ENCODE data around the gene PLEKHO2.

Gene PLEKHO2

DNA sequence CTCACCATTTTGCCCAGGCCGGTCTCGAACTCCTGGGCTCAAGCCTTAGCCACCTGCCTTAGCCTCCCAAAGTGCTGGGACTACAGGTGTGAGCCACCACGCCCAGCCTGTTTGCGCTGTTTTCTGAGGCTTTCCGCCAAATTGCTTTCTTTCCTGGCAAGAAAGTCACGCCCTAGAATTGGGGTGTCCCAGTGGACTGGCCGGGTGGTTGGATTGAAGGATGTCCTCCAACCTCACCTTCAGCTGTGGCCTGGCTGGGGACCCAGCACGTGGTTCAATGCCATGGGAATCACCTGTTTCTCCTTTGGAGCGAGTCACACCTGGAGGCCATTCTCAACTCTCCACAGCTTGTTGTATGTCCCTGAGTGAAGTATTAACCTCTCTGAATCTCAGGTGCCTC lies 64.2 kb downstream of the PLEKHO2 start:
- H3K4me2 ChIP-seq (ENCODE audit: low read length), result peak overlapping the region; percentile 91
- peak overlapping the region; percentile 74; the same call in 1 of the 2 replicates for H3K4me3 ChIP-seq (ENCODE audit: low read length)
- H2AFZ ChIP-seq (ENCODE audit: low read depth, low read length), result peak overlapping the region; percentile 90; the same call in 1 of the 2 replicates
- no peaks in the 10 kb centered on the region for H4K20me1 ChIP-seq (ENCODE audit: insufficient read depth, low read length)
- H3K4me1 ChIP-seq (ENCODE audit: low read length), result peaks cover 27% of the 10 kb centered on the region
- peaks cover 9% of the 10 kb centered on the region; the same call in 1 of the 2 replicates for H3K9me3 ChIP-seq (ENCODE audit: insufficient read depth, low read length)
- no peaks in the 10 kb centered on the region for H3K79me2 ChIP-seq (ENCODE audit: low read length)
- H3K27me3 ChIP-seq (ENCODE audit: low read depth, low read length), result no peaks in the 10 kb centered on the region
- no peak overlapping the region for H3K27ac ChIP-seq (ENCODE audit: low read length)
- no peak for TF ChIP-seq EZH2phosphoT487 (IDR thresholded peaks at IDR 0.05; ENCODE audit: low read depth)
- TF ChIP-seq, protein P1, sequence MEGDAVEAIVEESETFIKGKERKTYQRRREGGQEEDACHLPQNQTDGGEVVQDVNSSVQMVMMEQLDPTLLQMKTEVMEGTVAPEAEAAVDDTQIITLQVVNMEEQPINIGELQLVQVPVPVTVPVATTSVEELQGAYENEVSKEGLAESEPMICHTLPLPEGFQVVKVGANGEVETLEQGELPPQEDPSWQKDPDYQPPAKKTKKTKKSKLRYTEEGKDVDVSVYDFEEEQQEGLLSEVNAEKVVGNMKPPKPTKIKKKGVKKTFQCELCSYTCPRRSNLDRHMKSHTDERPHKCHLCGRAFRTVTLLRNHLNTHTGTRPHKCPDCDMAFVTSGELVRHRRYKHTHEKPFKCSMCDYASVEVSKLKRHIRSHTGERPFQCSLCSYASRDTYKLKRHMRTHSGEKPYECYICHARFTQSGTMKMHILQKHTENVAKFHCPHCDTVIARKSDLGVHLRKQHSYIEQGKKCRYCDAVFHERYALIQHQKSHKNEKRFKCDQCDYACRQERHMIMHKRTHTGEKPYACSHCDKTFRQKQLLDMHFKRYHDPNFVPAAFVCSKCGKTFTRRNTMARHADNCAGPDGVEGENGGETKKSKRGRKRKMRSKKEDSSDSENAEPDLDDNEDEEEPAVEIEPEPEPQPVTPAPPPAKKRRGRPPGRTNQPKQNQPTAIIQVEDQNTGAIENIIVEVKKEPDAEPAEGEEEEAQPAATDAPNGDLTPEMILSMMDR (IDR thresholded peaks at IDR 0.05; ENCODE audit: low read depth, low read length), result no peak
- H3K9ac ChIP-seq (ENCODE audit: low read length), result no peak overlapping the region
- H3K36me3 ChIP-seq (replicated peaks; ENCODE audit: low read depth, low read length), result peaks cover 6% of the 10 kb centered on the region

DNA sequence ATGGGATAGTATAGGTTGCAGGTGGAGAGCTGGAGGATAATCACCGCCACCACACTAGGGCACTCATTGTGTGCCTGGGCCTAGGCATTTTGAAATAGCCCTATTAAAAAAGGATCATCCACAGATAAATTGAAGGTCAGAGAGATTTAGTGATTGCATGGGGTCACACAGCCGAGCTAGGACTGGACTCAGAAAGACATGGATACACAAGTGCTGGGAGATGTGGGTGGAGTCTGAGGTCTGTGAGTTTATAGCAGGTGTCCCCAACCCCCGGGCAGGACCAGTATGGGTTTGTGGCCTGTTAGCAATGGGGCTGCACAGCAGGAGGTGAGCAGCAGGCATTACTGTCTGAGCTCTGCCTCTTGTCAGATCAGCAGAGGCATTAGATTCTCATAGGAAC lies 64.7 kb downstream of the PLEKHO2 start:
- Histone ChIP-seq H3K4me2 (ENCODE audit: low read length) (no peak overlapping the region), H3K27me3 (ENCODE audit: low read depth, low read length) (no peaks in the 10 kb centered on the region)
- no peak for TF ChIP-seq EZH2phosphoT487 (IDR thresholded peaks at IDR 0.05; ENCODE audit: low read depth)
- TF ChIP-seq, protein P1 (IDR thresholded peaks at IDR 0.05; ENCODE audit: low read depth, low read length), result no peak

DNA sequence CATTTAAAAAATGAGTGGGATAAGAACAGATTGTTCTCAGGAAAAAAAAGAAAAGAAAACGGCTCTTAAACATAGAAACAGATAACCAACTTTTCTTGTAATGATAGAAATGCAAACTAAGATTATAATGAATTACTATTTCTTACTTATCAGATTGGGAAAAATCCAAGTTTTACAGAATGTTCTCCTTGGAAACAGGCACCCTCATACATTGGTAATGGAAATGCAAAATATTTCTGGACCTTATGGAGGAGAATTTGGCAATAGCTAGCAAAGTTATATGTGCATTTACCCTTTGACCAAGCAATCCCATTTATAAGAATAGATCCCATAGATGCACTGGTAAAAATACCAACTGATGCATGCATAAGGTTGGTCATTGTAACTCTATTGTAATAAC lies 66.3 kb downstream of the PLEKHO2 start:
- TF ChIP-seq, protein P1 (IDR thresholded peaks at IDR 0.05; ENCODE audit: low read depth, low read length), result no peak
- no peak for TF ChIP-seq EZH2phosphoT487 (IDR thresholded peaks at IDR 0.05; ENCODE audit: low read depth)

More for the DNA sequence above, 64.7 kb downstream of the PLEKHO2 start:
- Histone ChIP-seq H2AFZ (ENCODE audit: low read depth, low read length) (no peak overlapping the region), H3K4me3 (ENCODE audit: low read length) (no peak overlapping the region), H4K20me1 (ENCODE audit: insufficient read depth, low read length) (no peaks in the 10 kb centered on the region), H3K4me1 (ENCODE audit: low read length) (peaks cover 27% of the 10 kb centered on the region), H3K36me3 (replicated peaks; ENCODE audit: low read depth, low read length) (peaks cover 4% of the 10 kb centered on the region), H3K27ac (ENCODE audit: low read length) (no peak overlapping the region), H3K9ac (ENCODE audit: low read length) (no peak overlapping the region), H3K79me2 (ENCODE audit: low read length) (no peaks in the 10 kb centered on the region), H3K9me3 (ENCODE audit: insufficient read depth, low read length) (peaks cover 6% of the 10 kb centered on the region; the same call in 1 of the 2 replicates)

DNA sequence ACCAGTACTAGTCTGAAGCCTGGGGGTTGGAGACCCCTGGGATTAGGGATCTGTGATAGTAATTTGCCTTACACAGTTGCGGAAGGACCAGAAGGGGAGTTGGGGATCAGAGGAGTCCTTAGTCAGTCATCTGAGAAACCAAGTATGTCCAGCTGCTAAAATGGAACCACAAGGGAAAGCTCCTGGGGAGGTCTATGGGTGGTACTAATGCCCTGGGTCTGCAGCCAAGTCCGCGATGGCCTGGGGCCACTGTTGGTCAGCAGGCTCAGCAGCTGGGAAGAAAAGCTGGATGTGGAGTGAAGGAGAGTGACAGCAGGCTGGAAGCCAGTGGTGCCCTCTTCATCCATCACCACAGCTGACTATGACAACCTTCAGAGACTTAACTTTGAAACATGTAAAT lies 67.8 kb downstream of the PLEKHO2 start:
- H3K4me1 ChIP-seq (ENCODE audit: low read length), result peaks cover 8% of the 10 kb centered on the region
- H3K79me2 ChIP-seq (ENCODE audit: low read length), result no peaks in the 10 kb centered on the region
- H4K20me1 ChIP-seq (ENCODE audit: insufficient read depth, low read length), result no peaks in the 10 kb centered on the region
- H3K27ac ChIP-seq (ENCODE audit: low read length), result no peak overlapping the region
- H3K9ac ChIP-seq (ENCODE audit: low read length), result no peak overlapping the region
- H3K36me3 ChIP-seq (replicated peaks; ENCODE audit: low read depth, low read length), result no peaks in the 10 kb centered on the region
- H3K9me3 ChIP-seq (ENCODE audit: insufficient read depth, low read length), result no peaks in the 10 kb centered on the region
- no peak overlapping the region for H3K4me2 ChIP-seq (ENCODE audit: low read length)
- no peak for TF ChIP-seq EZH2phosphoT487 (IDR thresholded peaks at IDR 0.05; ENCODE audit: low read depth)
- TF ChIP-seq, protein P1 (IDR thresholded peaks at IDR 0.05; ENCODE audit: low read depth, low read length), result no peak
- no peaks in the 10 kb centered on the region for H3K27me3 ChIP-seq (ENCODE audit: low read depth, low read length)
- H2AFZ ChIP-seq (ENCODE audit: low read depth, low read length), result no peak overlapping the region
- no peak overlapping the region for H3K4me3 ChIP-seq (ENCODE audit: low read length)

More for the DNA sequence above, 66.3 kb downstream of the PLEKHO2 start:
- no peak overlapping the region for H3K4me3 ChIP-seq (ENCODE audit: low read length)
- no peak overlapping the region for H3K4me2 ChIP-seq (ENCODE audit: low read length)
- H4K20me1 ChIP-seq (ENCODE audit: insufficient read depth, low read length), result no peaks in the 10 kb centered on the region
- no peak overlapping the region for H3K9ac ChIP-seq (ENCODE audit: low read length)
- no peak overlapping the region for H3K27ac ChIP-seq (ENCODE audit: low read length)
- H3K79me2 ChIP-seq (ENCODE audit: low read length), result no peaks in the 10 kb centered on the region
- H3K36me3 ChIP-seq (replicated peaks; ENCODE audit: low read depth, low read length), result no peaks in the 10 kb centered on the region
- no peaks in the 10 kb centered on the region for H3K27me3 ChIP-seq (ENCODE audit: low read depth, low read length)
- no peak overlapping the region for H2AFZ ChIP-seq (ENCODE audit: low read depth, low read length)
- H3K9me3 ChIP-seq (ENCODE audit: insufficient read depth, low read length), result no peaks in the 10 kb centered on the region
- H3K4me1 ChIP-seq (ENCODE audit: low read length), result peaks cover 20% of the 10 kb centered on the region
